ENCODE results near the gene PARD3B.

Gene PARD3B

GRCh38 chr2:204901591-204901990 lies 356.3 kb downstream of the PARD3B start:
- no peak for DNase-seq
- H3K27ac ChIP-seq (ENCODE audit: insufficient read depth in 1 of 2, low read depth in 1 of 2, low read length in 2 of 2, poor library complexity in 1 of 2, severe bottlenecking in 2 of 2) = no peak overlapping the region
- 0% methylated on average over 1 of the region's 1 CpG for WGBS (ENCODE audit: insufficient coverage)
- ChIA-PET CTCF (no interaction called here), POLR2A (no interaction called here)
- no peaks in the 10 kb centered on the region for H3K4me1 ChIP-seq (ENCODE audit: control extremely low read depth in 1 of 4, control insufficient read depth in 4 of 4, insufficient read depth in 4 of 4, low read length in 3 of 4)
- no peaks in the 10 kb centered on the region for H3K27me3 ChIP-seq (replicated peaks in 2 of 5; ENCODE audit: control insufficient read depth in 4 of 5, insufficient read depth in 5 of 5, low read length in 4 of 5)
- no peaks in the 10 kb centered on the region for H3K36me3 ChIP-seq (ENCODE audit: control insufficient read depth in 4 of 4, insufficient read depth in 4 of 4, low read length in 3 of 4)
- H3K9me3 ChIP-seq (ENCODE audit: control extremely low read depth in 1 of 5, control insufficient read depth in 4 of 5, insufficient read depth in 2 of 5, low read depth in 1 of 5, low read length in 4 of 5) = peaks cover 0 to 15% (median 4%) of the 10 kb centered on the region in 5 experiments
- H3K4me3 ChIP-seq (ENCODE audit: control insufficient read depth in 1 of 7, extremely low read depth in 1 of 7, insufficient read depth in 4 of 7, low read depth in 2 of 7, low read length in 6 of 7) = no peak overlapping the region

GRCh38 chr2:204909791-204910190 lies 364.5 kb downstream of the PARD3B start:
- Histone ChIP-seq H3K9me3 (ENCODE audit: control extremely low read depth in 1 of 5, control insufficient read depth in 4 of 5, insufficient read depth in 2 of 5, low read depth in 1 of 5, low read length in 4 of 5) (no peaks in the 10 kb centered on the region), H3K4me1 (ENCODE audit: control extremely low read depth in 1 of 4, control insufficient read depth in 4 of 4, insufficient read depth in 4 of 4, low read length in 3 of 4) (no peaks in the 10 kb centered on the region), H3K4me3 (ENCODE audit: control insufficient read depth in 1 of 7, extremely low read depth in 1 of 7, insufficient read depth in 4 of 7, low read depth in 2 of 7, low read length in 6 of 7) (no peak overlapping the region), H3K36me3 (ENCODE audit: control insufficient read depth in 4 of 4, insufficient read depth in 4 of 4, low read length in 3 of 4) (no peaks in the 10 kb centered on the region), H3K27ac (ENCODE audit: insufficient read depth in 1 of 2, low read depth in 1 of 2, low read length in 2 of 2, poor library complexity in 1 of 2, severe bottlenecking in 2 of 2) (no peak overlapping the region), H3K27me3 (replicated peaks in 2 of 5; ENCODE audit: control insufficient read depth in 4 of 5, insufficient read depth in 5 of 5, low read length in 4 of 5) (no peaks in the 10 kb centered on the region)
- ChIA-PET CTCF (interaction anchor here (0.7 kb wide), 1 partner anchor 48 kb away, joined by 3 read pairs; no protein-coding TSS in a partner anchor), POLR2A (no interaction called here)
- 100% methylated on average over 2 of the region's 2 CpGs for WGBS (ENCODE audit: insufficient coverage)
- DNase-seq = no peak

GRCh38 chr2:204913312-204913711 lies 368.0 kb downstream of the PARD3B start:
- ChIA-PET POLR2A (no interaction called here), CTCF (interaction anchor here (0.7 to 1.2 kb wide), 2 partner anchors 9 to 148 kb away, joined by 3 read pairs; no protein-coding TSS in a partner anchor)
- Histone ChIP-seq H3K36me3 (ENCODE audit: control insufficient read depth in 4 of 4, insufficient read depth in 4 of 4, low read length in 3 of 4) (no peaks in the 10 kb centered on the region), H3K27me3 (replicated peaks in 2 of 5; ENCODE audit: control insufficient read depth in 4 of 5, insufficient read depth in 5 of 5, low read length in 4 of 5) (no peaks in the 10 kb centered on the region), H3K4me3 (ENCODE audit: control insufficient read depth in 1 of 7, extremely low read depth in 1 of 7, insufficient read depth in 4 of 7, low read depth in 2 of 7, low read length in 6 of 7) (no peak overlapping the region), H3K4me1 (ENCODE audit: control extremely low read depth in 1 of 4, control insufficient read depth in 4 of 4, insufficient read depth in 4 of 4, low read length in 3 of 4) (no peaks in the 10 kb centered on the region), H3K9me3 (ENCODE audit: control extremely low read depth in 1 of 5, control insufficient read depth in 4 of 5, insufficient read depth in 2 of 5, low read depth in 1 of 5, low read length in 4 of 5) (no peaks in the 10 kb centered on the region), H3K27ac (ENCODE audit: insufficient read depth in 1 of 2, low read depth in 1 of 2, low read length in 2 of 2, poor library complexity in 1 of 2, severe bottlenecking in 2 of 2) (no peak overlapping the region)
- WGBS (ENCODE audit: insufficient coverage) = 94% methylated on average over 2 of the region's 3 CpGs
- DNase-seq = no peak

- Histone ChIP-seq H3K9me3 (ENCODE audit: control extremely low read depth in 1 of 5, control insufficient read depth in 4 of 5, insufficient read depth in 2 of 5, low read depth in 1 of 5, low read length in 4 of 5) (no peaks in the 10 kb centered on the region), H3K36me3 (ENCODE audit: control insufficient read depth in 4 of 4, insufficient read depth in 4 of 4, low read length in 3 of 4) (no peaks in the 10 kb centered on the region), H3K27ac (ENCODE audit: insufficient read depth in 1 of 2, low read depth in 1 of 2, low read length in 2 of 2, poor library complexity in 1 of 2, severe bottlenecking in 2 of 2) (no peak overlapping the region), H3K4me1 (ENCODE audit: control extremely low read depth in 1 of 4, control insufficient read depth in 4 of 4, insufficient read depth in 4 of 4, low read length in 3 of 4) (no peaks in the 10 kb centered on the region), H3K4me3 (ENCODE audit: control insufficient read depth in 1 of 7, extremely low read depth in 1 of 7, insufficient read depth in 4 of 7, low read depth in 2 of 7, low read length in 6 of 7) (no peak overlapping the region), H3K27me3 (replicated peaks in 2 of 5; ENCODE audit: control insufficient read depth in 4 of 5, insufficient read depth in 5 of 5, low read length in 4 of 5) (no peaks in the 10 kb centered on the region)
- ChIA-PET CTCF (interaction anchor here (1.2 kb wide), 1 partner anchor 8 kb away, joined by 3 read pairs; no protein-coding TSS in a partner anchor), POLR2A (no interaction called here)
- no peak for DNase-seq
- 93% methylated on average over 4 of the region's 8 CpGs for WGBS (ENCODE audit: insufficient coverage)
Measured at GRCh38 chr2:204913854-204914464, 368.7 kb downstream of the PARD3B start.

- 100% methylated on average over 4 of the region's 9 CpGs for WGBS (ENCODE audit: insufficient coverage)
Measured at GRCh38 chr2:204914708-204915107, 369.4 kb downstream of the PARD3B start.

GRCh38 chr2:204917089-204917701 lies 371.9 kb downstream of the PARD3B start:
- no peaks in the 10 kb centered on the region for H3K27me3 ChIP-seq (replicated peaks in 2 of 5; ENCODE audit: control insufficient read depth in 4 of 5, insufficient read depth in 5 of 5, low read length in 4 of 5)
- ChIA-PET CTCF (no interaction called here), POLR2A (no interaction called here)
- H3K4me3 ChIP-seq (ENCODE audit: control insufficient read depth in 1 of 7, extremely low read depth in 1 of 7, insufficient read depth in 4 of 7, low read depth in 2 of 7, low read length in 6 of 7) = no peak overlapping the region
- DNase-seq = no peak
- no peaks in the 10 kb centered on the region for H3K9me3 ChIP-seq (ENCODE audit: control extremely low read depth in 1 of 5, control insufficient read depth in 4 of 5, insufficient read depth in 2 of 5, low read depth in 1 of 5, low read length in 4 of 5)
- H3K4me1 ChIP-seq (ENCODE audit: control extremely low read depth in 1 of 4, control insufficient read depth in 4 of 4, insufficient read depth in 4 of 4, low read length in 3 of 4) = no peaks in the 10 kb centered on the region
- H3K36me3 ChIP-seq (ENCODE audit: control insufficient read depth in 4 of 4, insufficient read depth in 4 of 4, low read length in 3 of 4) = no peaks in the 10 kb centered on the region
- WGBS (ENCODE audit: insufficient coverage) = 100% methylated on average over 1 of the region's 2 CpGs
- H3K27ac ChIP-seq (ENCODE audit: insufficient read depth in 1 of 2, low read depth in 1 of 2, low read length in 2 of 2, poor library complexity in 1 of 2, severe bottlenecking in 2 of 2) = no peak overlapping the region

More at GRCh38 chr2:204914708-204915107, 369.4 kb downstream of the PARD3B start:
- Histone ChIP-seq H3K4me1 (ENCODE audit: control extremely low read depth in 1 of 4, control insufficient read depth in 4 of 4, insufficient read depth in 4 of 4, low read length in 3 of 4) (no peaks in the 10 kb centered on the region), H3K4me3 (ENCODE audit: control insufficient read depth in 1 of 7, extremely low read depth in 1 of 7, insufficient read depth in 4 of 7, low read depth in 2 of 7, low read length in 6 of 7) (no peak overlapping the region), H3K9me3 (ENCODE audit: control extremely low read depth in 1 of 5, control insufficient read depth in 4 of 5, insufficient read depth in 2 of 5, low read depth in 1 of 5, low read length in 4 of 5) (no peaks in the 10 kb centered on the region), H3K27ac (ENCODE audit: insufficient read depth in 1 of 2, low read depth in 1 of 2, low read length in 2 of 2, poor library complexity in 1 of 2, severe bottlenecking in 2 of 2) (no peak overlapping the region), H3K27me3 (replicated peaks in 2 of 5; ENCODE audit: control insufficient read depth in 4 of 5, insufficient read depth in 5 of 5, low read length in 4 of 5) (no peaks in the 10 kb centered on the region), H3K36me3 (ENCODE audit: control insufficient read depth in 4 of 4, insufficient read depth in 4 of 4, low read length in 3 of 4) (no peaks in the 10 kb centered on the region)
- DNase-seq = no peak
- ChIA-PET CTCF (no interaction called here), POLR2A (no interaction called here)

GRCh38 chr2:204920776-204921175 lies 375.5 kb downstream of the PARD3B start:
- CTCF ChIA-PET = no interaction called here

More at GRCh38 chr2:204920776-204921175, 375.5 kb downstream of the PARD3B start:
- Histone ChIP-seq H3K27me3 (replicated peaks in 2 of 5; ENCODE audit: control insufficient read depth in 4 of 5, insufficient read depth in 5 of 5, low read length in 4 of 5) (no peaks in the 10 kb centered on the region), H3K9me3 (ENCODE audit: control extremely low read depth in 1 of 5, control insufficient read depth in 4 of 5, insufficient read depth in 2 of 5, low read depth in 1 of 5, low read length in 4 of 5) (no peaks in the 10 kb centered on the region), H3K4me3 (ENCODE audit: control insufficient read depth in 1 of 7, extremely low read depth in 1 of 7, insufficient read depth in 4 of 7, low read depth in 2 of 7, low read length in 6 of 7) (no peak overlapping the region), H3K4me1 (ENCODE audit: control extremely low read depth in 1 of 4, control insufficient read depth in 4 of 4, insufficient read depth in 4 of 4, low read length in 3 of 4) (no peaks in the 10 kb centered on the region), H3K36me3 (ENCODE audit: control insufficient read depth in 4 of 4, insufficient read depth in 4 of 4, low read length in 3 of 4) (no peaks in the 10 kb centered on the region), H3K27ac (ENCODE audit: insufficient read depth in 1 of 2, low read depth in 1 of 2, low read length in 2 of 2, poor library complexity in 1 of 2, severe bottlenecking in 2 of 2) (no peak overlapping the region)
- POLR2A ChIA-PET = no interaction called here
- WGBS (ENCODE audit: insufficient coverage) = 100% methylated on average over 2 of the region's 2 CpGs
- DNase-seq = no peak
